ENCODE measurements around the gene CAPZB. TPM values are rescaled to one million over a fixed set of nuclear protein-coding genes. Genes with fewer than 3 reads are reported as not detected.

CAPZB gene
- total RNA-seq, 3 donors from 2014 or later: 112 to 114 (median 113) TPM

DNA sequence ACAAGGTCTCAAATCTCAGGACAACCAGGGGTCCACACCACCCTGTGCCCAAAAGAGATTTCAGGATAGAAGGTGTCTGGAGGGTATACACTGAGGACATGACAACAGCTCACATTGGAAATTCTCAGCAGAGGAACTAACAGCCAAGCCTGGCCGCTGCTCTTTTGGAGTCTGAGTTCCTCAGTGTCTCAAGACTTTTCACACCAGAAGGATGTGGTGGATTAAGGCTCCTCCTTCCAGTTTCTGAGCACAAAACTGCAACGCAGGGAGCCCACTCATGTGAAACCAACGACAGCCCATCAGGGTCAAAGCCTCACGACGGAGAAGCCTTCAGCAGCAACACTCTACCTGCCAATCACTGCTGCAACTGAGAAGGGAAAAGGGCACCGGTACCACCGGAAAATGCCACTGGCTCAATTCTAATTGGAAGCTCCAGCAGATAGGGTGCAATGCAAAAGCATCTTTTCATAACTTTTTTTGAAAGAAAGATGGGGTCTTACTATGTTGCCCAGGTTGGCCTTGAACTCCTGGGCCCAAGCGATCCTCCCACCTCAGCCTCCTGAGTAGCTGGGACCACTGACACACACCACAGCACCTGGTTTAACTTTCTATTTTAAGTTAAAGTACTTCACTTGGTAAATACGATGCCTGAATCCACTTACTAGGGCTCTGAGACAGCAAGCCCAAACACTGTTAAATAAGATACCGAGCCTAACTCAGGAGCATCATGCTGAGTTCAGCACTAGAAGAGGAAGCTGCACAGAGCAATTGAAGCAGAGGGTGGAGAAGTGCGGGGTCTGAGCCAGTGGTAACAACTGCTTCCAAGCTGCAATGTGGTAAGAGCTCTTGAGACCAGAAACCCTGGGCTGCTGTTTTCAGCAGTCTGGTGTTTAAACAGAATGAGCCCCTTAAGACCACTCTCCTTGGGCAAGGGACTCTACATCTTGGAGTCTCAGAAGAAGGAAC is 7.8 kb downstream of the CAPZB start:
- H3K4me3 ChIP-seq: peak overlapping the region in 1 of 3 donors; percentile 28
- H3K27me3 ChIP-seq: no peaks in the 10 kb centered on the region
- H3K27ac ChIP-seq: peak overlapping the region; percentile 42 to 74
- H3K36me3 ChIP-seq: no peaks in the 10 kb centered on the region
- TF ChIP-seq CTCF (IDR thresholded peaks at IDR 0.05) (no peak), POLR2A (IDR thresholded peaks at IDR 0.05) (no peak)
- no peaks in the 10 kb centered on the region for H3K9me3 ChIP-seq
- peaks cover 7 to 41% of the 10 kb centered on the region in 2 donors for H3K4me1 ChIP-seq
- no peak for DNase-seq (ENCODE audit: low spot score in 2 of 2)
- intact Hi-C loops (cut with DNase I; ENCODE audit: low total_unique reads): loop anchor here (5.0 kb wide), 1 partner anchor 1950 kb away; no protein-coding TSS in a partner anchor

- DNase-seq (ENCODE audit: low spot score in 2 of 2): no peak
- peak overlapping the region; percentile 42 to 74 for H3K27ac ChIP-seq
Measured at GRCh38 chr1:19476450-19477190, 8.7 kb downstream of the CAPZB start.

DNA sequence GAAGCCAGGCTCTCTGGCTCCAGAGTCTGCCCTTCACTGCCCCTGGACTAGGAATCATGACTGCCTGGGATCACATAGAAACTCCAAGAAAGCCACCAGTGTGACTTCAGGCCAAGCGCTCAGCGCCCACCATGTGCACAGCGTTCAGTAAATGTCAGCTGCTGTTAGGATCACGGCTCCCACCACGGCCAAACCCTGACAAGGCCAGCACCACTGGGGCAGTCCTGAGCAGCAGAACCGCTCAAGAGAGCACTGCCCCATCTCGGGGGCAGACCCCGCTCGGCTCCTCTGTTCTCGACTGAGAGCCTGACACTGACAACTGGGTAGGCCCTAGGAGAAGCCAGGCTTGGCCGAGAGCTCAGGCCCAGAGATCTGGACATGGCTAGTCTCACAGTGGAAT is 10.0 kb downstream of the CAPZB start:
- no peaks in the 10 kb centered on the region for H3K36me3 ChIP-seq
- H3K4me1 ChIP-seq: peaks cover 6 to 29% of the 10 kb centered on the region in 2 donors
- H3K4me3 ChIP-seq: no peak overlapping the region
- peak overlapping the region in 1 of 2 donors; percentile 22 for H3K27ac ChIP-seq
- H3K9me3 ChIP-seq: no peaks in the 10 kb centered on the region
- intact Hi-C loops (cut with DNase I; ENCODE audit: low total_unique reads): loop anchor here (5.0 kb wide), 1 partner anchor 1948 kb away; no protein-coding TSS in a partner anchor
- TF ChIP-seq POLR2A (IDR thresholded peaks at IDR 0.05) (no peak), CTCF (IDR thresholded peaks at IDR 0.05) (no peak), POLR2AphosphoS5 (IDR thresholded peaks at IDR 0.05) (no peak)
- DNase-seq (ENCODE audit: low spot score in 2 of 2): no peak
- H3K27me3 ChIP-seq: no peaks in the 10 kb centered on the region

More at GRCh38 chr1:19476450-19477190, 8.7 kb downstream of the CAPZB start:
- H3K4me1 ChIP-seq: peaks cover 7 to 40% of the 10 kb centered on the region in 2 donors
- intact Hi-C loops (cut with DNase I; ENCODE audit: low total_unique reads): loop anchor here (5.0 kb wide), 1 partner anchor 1949 kb away; no protein-coding TSS in a partner anchor
- no peaks in the 10 kb centered on the region for H3K36me3 ChIP-seq
- no peaks in the 10 kb centered on the region for H3K9me3 ChIP-seq
- TF ChIP-seq CTCF (IDR thresholded peaks at IDR 0.05) (no peak), POLR2AphosphoS5 (IDR thresholded peaks at IDR 0.05) (no peak), POLR2A (IDR thresholded peaks at IDR 0.05) (no peak)
- no peaks in the 10 kb centered on the region for H3K27me3 ChIP-seq
- peak overlapping the region in 1 of 3 donors; percentile 28 for H3K4me3 ChIP-seq

GRCh38 chr1:19472174-19472573 is 13.2 kb downstream of the CAPZB start:
- TF ChIP-seq POLR2A (IDR thresholded peaks at IDR 0.05): no peak
- no peak for TF ChIP-seq POLR2AphosphoS5 (IDR thresholded peaks at IDR 0.05)
- no peak for TF ChIP-seq CTCF (IDR thresholded peaks at IDR 0.05)
- peaks cover 5 to 24% of the 10 kb centered on the region in 2 donors for H3K4me1 ChIP-seq
- H3K27ac ChIP-seq: peak overlapping the region; percentile 61 to 66
- intact Hi-C loops (cut with DNase I; ENCODE audit: low total_unique reads): no loop called here
- no peaks in the 10 kb centered on the region for H3K9me3 ChIP-seq
- DNase-seq (ENCODE audit: low spot score in 2 of 2): no peak
- no peaks in the 10 kb centered on the region for H3K27me3 ChIP-seq
- no peak overlapping the region for H3K4me3 ChIP-seq
- H3K36me3 ChIP-seq: no peaks in the 10 kb centered on the region

Measured in breast epithelium (tissue), 4 donors.